ENCODE measurements around the gene PACS2. TPM values are rescaled to one million over a fixed set of nuclear protein-coding genes. Genes with fewer than 3 reads are reported as not detected.
"Not testable (repeated sequence)": the region's sequence is repeated elsewhere in the genome, so short reads cannot be mapped to it uniquely, and the experiment has no call there.

Gene PACS2
- total RNA-seq, 1 donor from 2014 or later: 124 TPM

GRCh38 chr14:105287249-105288102 is 27.1 kb upstream of the PACS2 start:
- no peak for DNase-seq (ENCODE audit: extremely low read depth, low read depth, low spot score)

GRCh38 chr14:105288936-105289335 is 25.6 kb upstream of the PACS2 start:
- not testable (repeated sequence) for DNase-seq (ENCODE audit: extremely low read depth, low read depth, low spot score)

GRCh38 chr14:105290621-105291346 is 23.8 kb upstream of the PACS2 start:
- no peak for DNase-seq (ENCODE audit: extremely low read depth, low read depth, low spot score)

GRCh38 chr14:105292826-105293711 is 21.5 kb upstream of the PACS2 start:
- DNase-seq (ENCODE audit: extremely low read depth, low read depth, low spot score): no peak

GRCh38 chr14:105294142-105294597 is 20.4 kb upstream of the PACS2 start:
- peak; percentile 44 for DNase-seq (ENCODE audit: extremely low read depth, low read depth, low spot score)

- not testable (repeated sequence) for DNase-seq (ENCODE audit: extremely low read depth, low read depth, low spot score)
These were observed 17.2 kb upstream of the PACS2 start for GRCh38 chr14:105297311-105297710.

- DNase-seq (ENCODE audit: extremely low read depth, low read depth, low spot score): no peak
These were observed 14.7 kb upstream of the PACS2 start for GRCh38 chr14:105299654-105300541.

- DNase-seq (ENCODE audit: extremely low read depth, low read depth, low spot score): no peak
These were observed 13.9 kb upstream of the PACS2 start, which contains the start of gene BRF1 for GRCh38 chr14:105300542-105301102. TSS of gene BRF1 (minus strand) at chr14:105301001. CDS start at chr14:105300629, 372 bp downstream.

- peak; percentile 50 for DNase-seq (ENCODE audit: extremely low read depth, low read depth, low spot score)
These were observed 13.2 kb upstream of the PACS2 start for GRCh38 chr14:105301103-105301914.

GRCh38 chr14:105301915-105302249 is 12.7 kb upstream of the PACS2 start:
- not testable (repeated sequence) for DNase-seq (ENCODE audit: extremely low read depth, low read depth, low spot score)

- DNase-seq (ENCODE audit: extremely low read depth, low read depth, low spot score): no peak
These were observed 10.6 kb upstream of the PACS2 start for GRCh38 chr14:105303949-105304348.

- DNase-seq (ENCODE audit: extremely low read depth, low read depth, low spot score): no peak
These were observed 10.0 kb upstream of the PACS2 start for GRCh38 chr14:105304565-105304964.

- DNase-seq (ENCODE audit: extremely low read depth, low read depth, low spot score): no peak
These were observed 9.2 kb upstream of the PACS2 start for GRCh38 chr14:105305345-105305744.

GRCh38 chr14:105305791-105306190 is 8.8 kb upstream of the PACS2 start:
- DNase-seq (ENCODE audit: extremely low read depth, low read depth, low spot score): no peak

- DNase-seq (ENCODE audit: extremely low read depth, low read depth, low spot score): no peak
These were observed 7.4 kb upstream of the PACS2 start for GRCh38 chr14:105307052-105307727.

- DNase-seq (ENCODE audit: extremely low read depth, low read depth, low spot score): no peak
These were observed 5.2 kb upstream of the PACS2 start for GRCh38 chr14:105309371-105309770.

- no peak for DNase-seq (ENCODE audit: extremely low read depth, low read depth, low spot score)
These were observed 2.7 kb upstream of the PACS2 start for GRCh38 chr14:105311838-105312237.

- no peak for DNase-seq (ENCODE audit: extremely low read depth, low read depth, low spot score)
These were observed 1.6 kb upstream of the PACS2 start for GRCh38 chr14:105312973-105313372.
